Upper lobe of left lung (tissue), 4 donors: Measurements from ENCODE around the gene RAB44.

Source experiments
- EP300 ChIP-seq, 4 donors: sonication (generic); formaldehyde crosslinking; IDR thresholded peaks; one replicate each; pipeline ENCODE4 v1.5.1; 2017; ENCODE audit warnings: antibody characterized with exemption in 4 of 4, control low read depth in 2 of 4
- POLR2A ChIP-seq, 4 donors: fragments of 450-650 bp; IDR thresholded peaks; one replicate each; pipeline ENCODE4 v1.5.1; 2016 to 2017; ENCODE audit warnings: antibody characterized with exemption in 4 of 4, mild to moderate bottlenecking in 2 of 4
- TF ChIP-seq, protein P1 (sequence below), 6 experiments: fragments of 450-650 bp in 4 of 6; fragments of 200-600 bp in 2 of 6; sonication (generic) in 2 of 6; IDR thresholded peaks; one replicate each; pipeline ENCODE4 v1.5.1; 2016 to 2019; ENCODE audit warnings: antibody characterized with exemption in 6 of 6

DNA sequence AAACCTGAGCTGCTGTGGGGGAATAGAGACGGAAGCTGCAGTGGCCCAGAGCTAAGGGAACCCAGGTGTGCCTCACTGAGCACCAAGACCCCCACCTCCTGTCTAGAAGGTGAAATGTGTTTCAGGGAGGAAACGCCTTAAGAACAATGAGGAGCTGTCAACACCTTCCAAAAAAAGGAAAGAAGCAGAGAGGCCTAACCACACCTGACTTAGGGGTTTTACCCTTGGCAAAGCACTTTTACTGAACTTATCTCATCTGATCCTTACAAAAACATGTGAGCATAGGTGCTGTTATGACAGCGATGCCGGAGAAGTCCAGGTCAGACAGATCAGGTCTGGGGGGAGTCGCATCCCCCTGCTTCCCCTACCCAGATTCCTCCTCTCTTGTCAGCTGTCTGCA is 35.2 kb upstream of the RAB44 start:
- TF ChIP-seq, protein P1, sequence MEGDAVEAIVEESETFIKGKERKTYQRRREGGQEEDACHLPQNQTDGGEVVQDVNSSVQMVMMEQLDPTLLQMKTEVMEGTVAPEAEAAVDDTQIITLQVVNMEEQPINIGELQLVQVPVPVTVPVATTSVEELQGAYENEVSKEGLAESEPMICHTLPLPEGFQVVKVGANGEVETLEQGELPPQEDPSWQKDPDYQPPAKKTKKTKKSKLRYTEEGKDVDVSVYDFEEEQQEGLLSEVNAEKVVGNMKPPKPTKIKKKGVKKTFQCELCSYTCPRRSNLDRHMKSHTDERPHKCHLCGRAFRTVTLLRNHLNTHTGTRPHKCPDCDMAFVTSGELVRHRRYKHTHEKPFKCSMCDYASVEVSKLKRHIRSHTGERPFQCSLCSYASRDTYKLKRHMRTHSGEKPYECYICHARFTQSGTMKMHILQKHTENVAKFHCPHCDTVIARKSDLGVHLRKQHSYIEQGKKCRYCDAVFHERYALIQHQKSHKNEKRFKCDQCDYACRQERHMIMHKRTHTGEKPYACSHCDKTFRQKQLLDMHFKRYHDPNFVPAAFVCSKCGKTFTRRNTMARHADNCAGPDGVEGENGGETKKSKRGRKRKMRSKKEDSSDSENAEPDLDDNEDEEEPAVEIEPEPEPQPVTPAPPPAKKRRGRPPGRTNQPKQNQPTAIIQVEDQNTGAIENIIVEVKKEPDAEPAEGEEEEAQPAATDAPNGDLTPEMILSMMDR (IDR thresholded peaks at IDR 0.05), result no peak
- no peak for TF ChIP-seq POLR2A (IDR thresholded peaks at IDR 0.05)
- no peak for TF ChIP-seq EP300 (IDR thresholded peaks at IDR 0.05)
